ENCODE data around the gene TTC7B. TPM values are rescaled to one million over a fixed set of nuclear protein-coding genes. Genes with fewer than 3 reads are reported as not detected.

TTC7B gene
- total RNA-seq, 4 donors from 2014 or later, result 8.4 to 11.2 (median 9.2) TPM

DNA sequence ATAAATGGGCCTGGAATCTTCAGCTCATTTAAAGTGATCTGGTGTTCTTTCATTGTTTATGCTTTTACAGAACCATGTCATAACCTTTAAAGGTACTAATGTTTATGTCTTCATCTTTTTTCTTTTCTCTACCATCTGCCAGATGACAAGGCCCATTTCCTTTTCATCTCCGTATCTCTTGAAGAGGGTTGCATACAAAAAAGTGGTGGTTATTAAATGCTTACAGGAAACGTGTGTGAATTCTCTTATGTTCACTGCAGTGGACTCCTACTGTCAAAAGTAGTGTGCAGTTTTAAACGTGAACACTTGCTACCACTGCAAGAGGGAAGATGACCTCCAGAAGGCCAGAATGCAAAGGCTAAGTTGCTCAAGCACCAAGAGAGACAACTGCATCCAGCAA is 91.4 kb downstream of the TTC7B start:
- DNase-seq, result no peak

DNA sequence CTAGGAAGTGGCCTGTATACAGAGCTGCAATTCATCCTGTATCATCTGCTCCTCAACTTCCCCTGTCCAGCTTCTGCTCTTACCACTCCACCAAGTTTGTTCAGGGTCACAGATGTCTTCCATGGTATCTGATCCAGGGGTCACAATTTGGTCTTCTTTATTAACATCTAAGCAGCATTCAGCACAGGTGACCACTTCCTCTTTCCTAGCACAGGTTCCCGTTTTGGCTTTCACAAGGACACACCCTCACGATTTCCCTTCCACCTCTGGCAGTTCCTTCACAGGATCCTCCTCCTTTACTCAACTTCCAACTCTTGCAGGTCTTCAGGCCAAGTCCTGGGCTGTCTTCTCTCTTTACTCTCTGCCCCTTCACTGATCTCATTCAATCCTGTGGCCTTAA is 93.6 kb downstream of the TTC7B start:
- intact Hi-C loops (cut with DNase I; ENCODE audit: low total_unique reads) (no loop called here), in situ Hi-C loops (cut with MboI; ENCODE audit: low pct_ligation_motif_present in 1 of 4, low pct_unique_long_range_greater_than_20kb in 1 of 4, low sequenced_read_pairs in 3 of 4) (no loop called here)
- H3K4me3 ChIP-seq, result no peak overlapping the region
- H3K27ac ChIP-seq, result no peak overlapping the region
- no peak for DNase-seq
- no peaks in the 10 kb centered on the region for H3K27me3 ChIP-seq
- H3K9me3 ChIP-seq, result no peaks in the 10 kb centered on the region
- TF ChIP-seq POLR2A (IDR thresholded peaks at IDR 0.05), result no peak
- TF ChIP-seq POLR2AphosphoS5 (IDR thresholded peaks at IDR 0.05), result no peak
- TF ChIP-seq, protein P1, sequence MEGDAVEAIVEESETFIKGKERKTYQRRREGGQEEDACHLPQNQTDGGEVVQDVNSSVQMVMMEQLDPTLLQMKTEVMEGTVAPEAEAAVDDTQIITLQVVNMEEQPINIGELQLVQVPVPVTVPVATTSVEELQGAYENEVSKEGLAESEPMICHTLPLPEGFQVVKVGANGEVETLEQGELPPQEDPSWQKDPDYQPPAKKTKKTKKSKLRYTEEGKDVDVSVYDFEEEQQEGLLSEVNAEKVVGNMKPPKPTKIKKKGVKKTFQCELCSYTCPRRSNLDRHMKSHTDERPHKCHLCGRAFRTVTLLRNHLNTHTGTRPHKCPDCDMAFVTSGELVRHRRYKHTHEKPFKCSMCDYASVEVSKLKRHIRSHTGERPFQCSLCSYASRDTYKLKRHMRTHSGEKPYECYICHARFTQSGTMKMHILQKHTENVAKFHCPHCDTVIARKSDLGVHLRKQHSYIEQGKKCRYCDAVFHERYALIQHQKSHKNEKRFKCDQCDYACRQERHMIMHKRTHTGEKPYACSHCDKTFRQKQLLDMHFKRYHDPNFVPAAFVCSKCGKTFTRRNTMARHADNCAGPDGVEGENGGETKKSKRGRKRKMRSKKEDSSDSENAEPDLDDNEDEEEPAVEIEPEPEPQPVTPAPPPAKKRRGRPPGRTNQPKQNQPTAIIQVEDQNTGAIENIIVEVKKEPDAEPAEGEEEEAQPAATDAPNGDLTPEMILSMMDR (IDR thresholded peaks at IDR 0.05), result no peak
- no peak for TF ChIP-seq EP300 (IDR thresholded peaks at IDR 0.05; ENCODE audit: low read depth)
- no peaks in the 10 kb centered on the region for H3K36me3 ChIP-seq
- 49 to 73% methylated on average over 2 of the region's 2 CpGs for WGBS, 2 donors (ENCODE audit: low coverage in 1 of 2)
- peaks cover 0 to 8% (median 2%) of the 10 kb centered on the region in 4 donors for H3K4me1 ChIP-seq

More for the DNA sequence above, 91.4 kb downstream of the TTC7B start:
- peaks cover 0 to 8% (median 2%) of the 10 kb centered on the region in 4 donors for H3K4me1 ChIP-seq
- H3K36me3 ChIP-seq, result no peaks in the 10 kb centered on the region
- in situ Hi-C loops (cut with MboI; ENCODE audit: low pct_ligation_motif_present in 1 of 4, low pct_unique_long_range_greater_than_20kb in 1 of 4, low sequenced_read_pairs in 3 of 4) (no loop called here), intact Hi-C loops (cut with DNase I; ENCODE audit: low total_unique reads) (no loop called here)
- no peaks in the 10 kb centered on the region for H3K9me3 ChIP-seq
- no peak overlapping the region for H3K4me3 ChIP-seq
- TF ChIP-seq, protein P1 (IDR thresholded peaks at IDR 0.05), result no peak
- no peak for TF ChIP-seq POLR2A (IDR thresholded peaks at IDR 0.05)
- TF ChIP-seq EP300 (IDR thresholded peaks at IDR 0.05; ENCODE audit: low read depth), result no peak
- no peak for TF ChIP-seq POLR2AphosphoS5 (IDR thresholded peaks at IDR 0.05)
- WGBS, 2 donors (ENCODE audit: low coverage in 1 of 2), result 75 to 77% methylated on average over 3 of the region's 3 CpGs
- no peaks in the 10 kb centered on the region for H3K27me3 ChIP-seq
- H3K27ac ChIP-seq, result no peak overlapping the region

DNA sequence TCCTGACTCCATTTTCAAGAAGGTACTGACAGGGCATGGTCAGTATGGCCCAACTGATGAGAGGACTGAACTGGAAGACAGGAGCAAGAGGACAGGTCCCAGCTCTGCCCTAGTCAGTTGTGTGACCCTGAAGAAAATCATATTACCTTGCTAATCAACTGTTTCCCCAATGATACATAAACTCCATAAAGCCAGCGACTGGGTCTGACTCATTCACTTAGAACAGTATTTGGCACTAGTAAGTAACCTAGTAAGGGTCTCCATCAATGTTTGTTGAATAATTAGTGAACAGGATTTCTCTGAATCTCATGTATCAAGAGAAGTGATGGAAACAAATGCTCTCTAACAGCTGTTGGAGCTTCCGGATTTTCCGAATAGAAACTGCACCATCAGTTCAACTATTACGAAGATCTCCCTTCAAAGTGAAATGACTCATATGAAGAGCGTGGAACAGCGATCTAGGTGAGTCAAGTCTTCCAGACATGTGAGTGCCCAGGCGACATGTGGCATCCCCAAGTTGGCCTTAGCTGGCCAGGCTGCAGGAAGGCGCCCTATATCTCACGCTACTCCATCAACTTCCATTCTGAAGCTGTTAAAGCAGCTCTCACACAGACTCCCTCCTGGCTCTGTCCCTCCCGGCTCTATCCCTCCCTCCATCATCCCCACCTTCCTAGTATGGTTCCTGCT is 94.5 kb downstream of the TTC7B start:
- intact Hi-C loops (cut with DNase I; ENCODE audit: low total_unique reads) (no loop called here), in situ Hi-C loops (cut with MboI; ENCODE audit: low pct_ligation_motif_present in 1 of 4, low pct_unique_long_range_greater_than_20kb in 1 of 4, low sequenced_read_pairs in 3 of 4) (no loop called here)
- Histone ChIP-seq H3K9me3 (no peaks in the 10 kb centered on the region), H3K4me1 (peaks cover 0 to 4% (median 2%) of the 10 kb centered on the region in 4 donors), H3K27ac (no peak overlapping the region), H3K4me3 (no peak overlapping the region), H3K36me3 (no peaks in the 10 kb centered on the region), H3K27me3 (no peaks in the 10 kb centered on the region)
- WGBS, 2 donors (ENCODE audit: low coverage in 1 of 2), result 87 to 100% methylated on average over 4 to 10 of the region's 10 CpGs
- TF ChIP-seq, protein P1 (IDR thresholded peaks at IDR 0.05), result no peak
- no peak for TF ChIP-seq POLR2A (IDR thresholded peaks at IDR 0.05)
- no peak for TF ChIP-seq POLR2AphosphoS5 (IDR thresholded peaks at IDR 0.05)
- TF ChIP-seq EP300 (IDR thresholded peaks at IDR 0.05; ENCODE audit: low read depth), result no peak
- DNase-seq, result no peak

DNA sequence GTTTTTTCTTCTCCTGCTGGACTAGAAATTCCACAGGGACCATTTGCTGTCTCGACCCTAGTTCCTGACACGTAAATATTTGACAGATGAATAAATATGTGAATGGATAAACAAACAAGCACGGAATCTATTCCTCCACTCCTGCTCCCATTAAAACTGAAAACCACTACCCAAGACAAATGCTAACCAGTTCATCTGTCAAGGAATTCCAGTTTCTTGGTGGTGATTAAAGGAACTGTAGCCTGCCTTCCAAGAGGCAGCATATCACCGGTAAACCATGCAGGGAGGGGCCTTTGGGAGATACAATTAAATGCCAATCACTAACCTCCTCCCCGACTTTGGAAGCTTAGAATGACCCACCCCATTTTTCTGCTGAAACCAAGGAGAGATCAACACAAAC is 95.4 kb downstream of the TTC7B start:
- Histone ChIP-seq H3K4me3 (no peak overlapping the region), H3K4me1 (no peaks in the 10 kb centered on the region), H3K27ac (no peak overlapping the region), H3K9me3 (no peaks in the 10 kb centered on the region), H3K36me3 (no peaks in the 10 kb centered on the region), H3K27me3 (no peaks in the 10 kb centered on the region)
- TF ChIP-seq POLR2A (IDR thresholded peaks at IDR 0.05) (no peak), POLR2AphosphoS5 (IDR thresholded peaks at IDR 0.05) (no peak), EP300 (IDR thresholded peaks at IDR 0.05; ENCODE audit: low read depth) (no peak)
- TF ChIP-seq, protein P1 (IDR thresholded peaks at IDR 0.05), result no peak
- in situ Hi-C loops (cut with MboI; ENCODE audit: low pct_ligation_motif_present in 1 of 4, low pct_unique_long_range_greater_than_20kb in 1 of 4, low sequenced_read_pairs in 3 of 4) (no loop called here), intact Hi-C loops (cut with DNase I; ENCODE audit: low total_unique reads) (no loop called here)
- DNase-seq, result no peak
- 35 to 46% methylated on average over 4 to 5 of the region's 5 CpGs for WGBS, 2 donors (ENCODE audit: low coverage in 1 of 2)
